Keratinocyte (primary cell): ENCODE results near the gene MICALL2. TPM values are rescaled to one million over a fixed set of nuclear protein-coding genes. Genes with fewer than 3 reads are reported as not detected.
A peak's percentile ranks its signal among the peaks of the same experiment; 100 is the strongest.

Source experiments
- DNase-seq: peaks from one replicate; pipeline ENCODE4 v3.0.0-alpha.2; 2011; ENCODE audit warnings: low read depth, missing footprints, low spot score
- FAIRE-seq: peaks from 2 replicates; lab custom pipeline; 2011; peaks lifted over from hg19 to GRCh38; lab: Jason Lieb, UNC
- H2AFZ ChIP-seq: 2 replicates; pipeline ENCODE4 v1.6.0; 2012; ENCODE audit warnings: low read length, control low read depth, inconsistent platforms; ENCODE audit not compliant: control insufficient read depth
- H3K27ac ChIP-seq: 2 replicates; pipeline ENCODE4 v1.5.1; 2011; ENCODE audit warnings: low read length; ENCODE audit not compliant: control insufficient read depth, insufficient read depth
- H3K27me3 ChIP-seq: 3 replicates; pipeline ENCODE4 v1.6.0; 2011; ENCODE audit warnings: low read length; ENCODE audit not compliant: control insufficient read depth, insufficient read depth; ENCODE audit errors: extremely low read depth
- H3K36me3 ChIP-seq, 2 experiments: 2 replicates in 1 of 2; 3 replicates in 1 of 2; pipeline ENCODE4 v1.5.1; 2011; ENCODE audit warnings: low read length in 2 of 2, mild to moderate bottlenecking in 1 of 2; ENCODE audit not compliant: control insufficient read depth in 2 of 2, insufficient read depth in 2 of 2; ENCODE audit errors: extremely low read depth in 1 of 2
- H3K4me1 ChIP-seq: 3 replicates; pipeline ENCODE4 v1.5.1; 2011; ENCODE audit warnings: low read length; ENCODE audit not compliant: control insufficient read depth, insufficient read depth; ENCODE audit errors: extremely low read depth
- H3K4me2 ChIP-seq: 3 replicates; pipeline ENCODE4 v1.6.0; 2011; ENCODE audit warnings: low read depth, low read length; ENCODE audit not compliant: control insufficient read depth, insufficient read depth; ENCODE audit errors: extremely low read depth
- H3K4me3 ChIP-seq, 3 experiments: fragments of 200-600 bp in 1 of 3; sonication (generic) in 1 of 3; 2 replicates in 2 of 3; 3 replicates in 1 of 3; pipeline ENCODE4 v1.5.1; 2011 to 2016; ENCODE audit warnings: low read length in 3 of 3, mild to moderate bottlenecking in 3 of 3, control low read depth in 2 of 3, inconsistent platforms in 1 of 3, low read depth in 1 of 3, mixed read lengths in 1 of 3, mixed run types in 1 of 3, moderate library complexity in 1 of 3; ENCODE audit not compliant: control insufficient read depth in 2 of 3, insufficient read depth in 2 of 3; ENCODE audit errors: extremely low read depth in 1 of 3
- H3K79me2 ChIP-seq: 2 replicates; pipeline ENCODE4 v1.6.0; 2012; ENCODE audit warnings: low read length; ENCODE audit not compliant: control insufficient read depth, insufficient read depth
- H3K9ac ChIP-seq: 3 replicates; pipeline ENCODE4 v1.6.0; 2011; ENCODE audit warnings: low read length; ENCODE audit not compliant: control insufficient read depth, insufficient read depth; ENCODE audit errors: extremely low read depth
- H3K9me1 ChIP-seq: 3 replicates; pipeline ENCODE4 v1.6.0; 2011; ENCODE audit warnings: low read length; ENCODE audit not compliant: control insufficient read depth, insufficient read depth; ENCODE audit errors: extremely low read depth
- H3K9me3 ChIP-seq: 2 replicates; pipeline ENCODE4 v1.5.1; 2012; ENCODE audit warnings: low read depth, low read length; ENCODE audit not compliant: control insufficient read depth
- H4K20me1 ChIP-seq: 3 replicates; pipeline ENCODE4 v1.6.0; 2011; ENCODE audit warnings: low read length; ENCODE audit not compliant: control insufficient read depth, insufficient read depth; ENCODE audit errors: extremely low read depth
- CTCF ChIP-seq, 3 experiments: IDR thresholded peaks in 1 of 3; conservative IDR thresholded peaks in 1 of 3; optimal IDR thresholded peaks in 1 of 3; 2 replicates in 2 of 3; 3 replicates in 1 of 3; pipeline versions ENCODE3 to v1.5.1; 2011; ENCODE audit warnings: low read length in 3 of 3, mild to moderate bottlenecking in 3 of 3, moderate library complexity in 2 of 3, control low read depth in 1 of 3, inconsistent platforms in 1 of 3; ENCODE audit not compliant: insufficient read depth in 2 of 3; ENCODE audit errors: extremely low read depth in 1 of 3
- EZH2 ChIP-seq: IDR thresholded peaks from one replicate; pipeline ENCODE4 v1.6.1; 2012; ENCODE audit warnings: inconsistent platforms, mild to moderate bottlenecking, low read length, moderate library complexity
- dilution Hi-C: fragments of 300-500 bp; cut with MboI; formaldehyde crosslinking; loops from one replicate; pipeline ENCODE4 v1.7.0; 2020; ENCODE audit warnings: low sequenced_read_pairs; ENCODE audit not compliant: extremely low pct_ligation_motif_present
- polyA plus RNA-seq, 5 experiments: library from polyadenylated mRNA; depleted of rRNA in 3 of 5; stranded (reverse) in 3 of 5; stranded (forward) in 1 of 5; unstranded in 1 of 5; fragments of >200 nt; gene quantifications; 1 replicate in 1 of 5; 2 replicates in 3 of 5; 3 replicates in 1 of 5; pipeline versions ENCODE4 v1.2.1 to v1.2.3, GENCODE V29; 2011 to 2012; ENCODE audit warnings: missing spikeins in 2 of 5, low read depth in 1 of 5, low replicate concordance in 1 of 5

The MICALL2 gene
- polyA plus RNA-seq, 1 donor (not counting 4 experiments of a cell fraction or from before 2014, with no cell fraction given), result 10.4 TPM

- H3K9me1 ChIP-seq, result no peaks in the 10 kb centered on the region
- dilution Hi-C loops, result no loop called here
- peak overlapping the region; percentile 97 for H3K4me2 ChIP-seq
- peaks cover 11% of the 10 kb centered on the region for H3K4me1 ChIP-seq
- no peaks in the 10 kb centered on the region for H3K27me3 ChIP-seq
- peaks cover 7 to 12% of the 10 kb centered on the region in 2 experiments for H3K36me3 ChIP-seq
- peak overlapping the region; percentile 31 for H3K27ac ChIP-seq
- H3K9me3 ChIP-seq, result no peaks in the 10 kb centered on the region
- TF ChIP-seq CTCF (optimal IDR thresholded peaks at IDR 0.05 in 1 of 3, IDR thresholded peaks at IDR 0.05 in 1 of 3, conservative IDR thresholded peaks at IDR 0.05 in 1 of 3; ENCODE audit: extremely low read depth in 1 of 3, insufficient read depth in 2 of 3, low read length in 3 of 3) (no peak), EZH2 (no peak)
- no peak for DNase-seq
- H3K79me2 ChIP-seq, result peaks cover 34% of the 10 kb centered on the region
- peak overlapping the region; percentile 79 for H3K9ac ChIP-seq
- H4K20me1 ChIP-seq, result peaks cover 3% of the 10 kb centered on the region
- no peak for FAIRE-seq
- no peak overlapping the region for H2AFZ ChIP-seq
- peak overlapping the region; percentile 83 to 99 (median 84) for H3K4me3 ChIP-seq
These were observed 44.1 kb upstream of the MICALL2 start for GRCh38 chr7:1503390-1503789.

GRCh38 chr7:1502845-1503244, 43.6 kb upstream of the MICALL2 start:
- DNase-seq, result no peak
- Histone ChIP-seq H3K9ac (peak overlapping the region; percentile 79), H3K79me2 (peaks cover 34% of the 10 kb centered on the region), H3K27ac (no peak overlapping the region), H4K20me1 (peaks cover 3% of the 10 kb centered on the region), H3K4me3 (peak overlapping the region; percentile 83 to 99 (median 84)), H3K4me1 (peaks cover 11% of the 10 kb centered on the region), H3K27me3 (no peaks in the 10 kb centered on the region), H3K4me2 (peak overlapping the region; percentile 97), H3K36me3 (peaks cover 11 to 16% of the 10 kb centered on the region in 2 experiments), H3K9me3 (no peaks in the 10 kb centered on the region), H3K9me1 (no peaks in the 10 kb centered on the region), H2AFZ (no peak overlapping the region)
- no peak for FAIRE-seq
- TF ChIP-seq CTCF (optimal IDR thresholded peaks at IDR 0.05 in 1 of 3, IDR thresholded peaks at IDR 0.05 in 1 of 3, conservative IDR thresholded peaks at IDR 0.05 in 1 of 3; ENCODE audit: extremely low read depth in 1 of 3, insufficient read depth in 2 of 3, low read length in 3 of 3) (no peak), EZH2 (no peak)
- dilution Hi-C loops, result no loop called here
